Skeletal muscle tissue (tissue), 4 donors: Measurements from ENCODE around the gene AUTS2. TPM values are rescaled to one million over a fixed set of nuclear protein-coding genes. Genes with fewer than 3 reads are reported as not detected.
"Not testable (repeated sequence)": the region's sequence is repeated elsewhere in the genome, so short reads cannot be mapped to it uniquely, and the experiment has no call there.

Experiments used
- H3K27ac ChIP-seq: one replicate; pipeline ENCODE4 v1.7.0; 2013; ENCODE audit warnings: mild to moderate bottlenecking, low read depth, low read length, inconsistent platforms
- H3K27me3 ChIP-seq, 3 donors: one replicate each; pipeline ENCODE4 v1.7.0; 2013; ENCODE audit warnings: low read length in 3 of 3; ENCODE audit not compliant: control insufficient read depth in 3 of 3, insufficient read depth in 3 of 3
- H3K36me3 ChIP-seq, 3 donors: one replicate each; pipeline ENCODE4 v1.7.0; 2013; ENCODE audit warnings: low read length in 3 of 3; ENCODE audit not compliant: control insufficient read depth in 3 of 3, insufficient read depth in 3 of 3
- H3K4me1 ChIP-seq, 3 donors: one replicate each; pipeline ENCODE4 v1.7.0; 2013; ENCODE audit warnings: low read length in 3 of 3, mild to moderate bottlenecking in 3 of 3; ENCODE audit not compliant: control insufficient read depth in 3 of 3, insufficient read depth in 3 of 3
- H3K4me3 ChIP-seq, 3 donors: one replicate each; pipeline ENCODE4 v1.7.0; 2013; ENCODE audit warnings: low read length in 3 of 3
- H3K9ac ChIP-seq, 3 donors: one replicate each; pipeline ENCODE4 v1.7.0; 2013; ENCODE audit warnings: low read length in 3 of 3, mild to moderate bottlenecking in 3 of 3, moderate library complexity in 2 of 3, low read depth in 1 of 3
- H3K9me3 ChIP-seq, 3 donors: one replicate each; pipeline ENCODE4 v1.7.0; 2013; ENCODE audit warnings: low read length in 3 of 3; ENCODE audit not compliant: control insufficient read depth in 3 of 3
- total RNA-seq: library from RNA; depleted of rRNA; stranded (reverse); fragments of >200 nt; gene quantifications from one replicate; pipeline ENCODE4 v1.2.3, GENCODE V29; 2014
- donor health status: Osteomylitis.

The AUTS2 gene
- total RNA-seq, 1 donor from 2014 or later = 43.3 TPM

DNA sequence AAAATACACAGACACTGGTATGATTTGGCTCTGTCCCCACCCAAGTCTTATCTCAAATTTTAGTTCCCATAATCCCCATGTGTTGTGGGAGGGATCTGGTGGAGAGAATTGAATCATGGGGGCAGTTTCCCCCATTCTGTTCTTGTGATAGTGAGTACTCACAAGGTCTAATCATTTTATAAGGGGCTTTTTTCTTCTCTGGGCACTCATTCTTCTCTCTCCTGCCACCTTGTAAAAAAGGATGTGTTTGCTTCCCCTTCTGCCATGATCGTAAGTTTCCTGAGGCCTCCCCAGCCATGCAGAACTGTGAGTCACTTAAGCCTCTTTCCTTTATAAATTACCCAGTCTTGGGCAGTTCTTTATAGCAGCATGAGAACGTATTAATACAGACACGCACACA lies 677.3 kb downstream of the AUTS2 start:
- not testable (repeated sequence) for H3K4me3 ChIP-seq, H3K4me1 ChIP-seq, H3K9me3 ChIP-seq, H3K27ac ChIP-seq, H3K9ac ChIP-seq, H3K36me3 ChIP-seq, H3K27me3 ChIP-seq

DNA sequence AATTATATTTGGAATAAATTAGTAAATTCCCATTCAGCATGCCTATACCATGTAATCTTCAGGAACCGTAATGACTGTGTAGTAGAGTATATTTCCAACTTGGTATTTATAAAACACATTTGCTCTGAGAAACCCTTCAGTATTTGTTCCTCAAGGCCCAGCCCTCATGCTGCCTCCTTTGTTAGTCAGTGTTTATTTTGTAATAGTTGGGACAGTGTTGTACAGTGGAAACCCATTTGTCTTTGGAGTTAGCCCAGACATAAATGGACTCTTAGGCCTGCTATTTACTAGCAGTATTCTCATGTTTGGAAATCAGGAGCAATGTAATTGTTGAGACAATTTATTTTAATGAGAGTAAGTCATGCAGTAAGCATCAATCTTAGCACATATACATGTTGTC lies 686.9 kb downstream of the AUTS2 start:
- Histone ChIP-seq H3K9ac (no peak overlapping the region), H3K9me3 (no peaks in the 10 kb centered on the region), H3K27ac (no peak overlapping the region), H3K4me1 (no peaks in the 10 kb centered on the region), H3K27me3 (no peaks in the 10 kb centered on the region), H3K4me3 (no peak overlapping the region), H3K36me3 (no peaks in the 10 kb centered on the region)

DNA sequence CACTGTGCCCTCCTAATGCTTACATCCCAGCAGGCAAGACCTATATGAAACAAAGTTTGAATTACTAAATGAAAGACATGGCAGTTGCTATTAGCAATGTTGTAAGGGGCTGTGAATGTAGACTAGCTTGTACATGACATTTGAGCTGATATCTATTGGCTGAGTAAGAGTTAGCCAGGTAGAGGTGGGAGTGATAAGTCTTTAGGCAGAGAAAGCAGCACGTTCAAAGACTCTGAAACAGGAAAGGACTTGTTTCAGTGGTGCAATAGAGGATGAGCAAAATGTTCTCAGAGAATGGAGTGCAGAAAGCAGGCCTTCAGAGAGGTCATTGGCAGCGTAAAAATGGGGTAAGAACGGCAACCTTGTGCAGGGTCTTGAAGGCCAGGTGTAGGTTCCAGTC lies 687.6 kb downstream of the AUTS2 start:
- Histone ChIP-seq H3K9ac (no peak overlapping the region), H3K9me3 (no peaks in the 10 kb centered on the region), H3K4me3 (no peak overlapping the region), H3K27ac (no peak overlapping the region), H3K36me3 (no peaks in the 10 kb centered on the region), H3K4me1 (no peaks in the 10 kb centered on the region), H3K27me3 (no peaks in the 10 kb centered on the region)

DNA sequence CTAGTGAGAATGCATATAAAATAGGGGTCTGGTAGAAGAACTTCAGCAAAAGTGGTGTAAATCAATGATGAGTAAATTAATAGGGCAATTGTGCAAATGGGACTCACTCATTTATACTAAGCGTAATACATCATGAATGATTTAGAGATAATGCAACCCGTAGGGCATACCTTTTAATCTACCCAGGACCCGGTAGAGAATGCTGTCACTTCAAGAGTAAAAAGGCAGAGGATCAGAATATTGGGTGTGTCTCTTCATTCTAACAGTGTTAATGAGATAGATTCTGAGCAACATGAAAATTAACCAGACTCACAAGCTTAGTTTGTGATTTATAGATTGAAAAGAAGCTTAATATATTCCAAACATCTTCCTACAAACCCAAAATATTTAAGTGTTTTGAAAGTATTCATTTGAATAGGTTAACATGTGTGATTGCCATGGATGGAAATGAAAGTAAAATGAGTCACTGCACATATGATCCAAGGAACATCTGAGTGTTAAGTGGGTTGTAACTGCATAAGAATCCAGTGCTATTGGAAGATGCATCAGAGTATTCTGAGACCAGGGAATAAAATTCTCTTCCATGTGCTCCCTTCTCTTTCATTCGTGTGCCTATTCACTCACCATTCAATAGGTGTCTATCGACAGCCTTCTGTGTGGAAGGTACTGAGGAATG lies 690.6 kb downstream of the AUTS2 start:
- Histone ChIP-seq H3K9ac (no peak overlapping the region), H3K4me1 (no peaks in the 10 kb centered on the region), H3K27me3 (no peaks in the 10 kb centered on the region), H3K27ac (no peak overlapping the region), H3K4me3 (no peak overlapping the region), H3K9me3 (no peaks in the 10 kb centered on the region), H3K36me3 (no peaks in the 10 kb centered on the region)

DNA sequence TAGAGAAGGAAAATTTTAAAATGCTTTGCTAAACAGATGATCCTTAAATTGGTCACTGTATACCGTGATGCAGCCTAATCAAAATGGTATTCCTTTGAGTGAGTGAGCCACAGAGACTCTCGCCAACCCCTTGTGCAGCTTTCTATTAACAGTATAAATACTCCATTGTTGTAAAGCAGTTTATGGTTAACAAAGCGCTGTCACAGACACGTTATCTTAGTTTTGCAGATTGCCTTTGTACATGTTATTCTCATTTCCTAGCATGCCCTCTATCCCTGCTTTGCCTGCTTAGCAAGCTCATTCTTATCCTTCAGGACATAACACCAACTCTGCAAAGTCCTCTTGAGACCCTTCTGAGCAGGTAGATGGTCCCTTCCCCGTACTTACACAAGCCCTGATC lies 694.4 kb downstream of the AUTS2 start:
- H3K9ac ChIP-seq = no peak overlapping the region
- no peak overlapping the region for H3K27ac ChIP-seq
- H3K36me3 ChIP-seq = no peaks in the 10 kb centered on the region
- no peaks in the 10 kb centered on the region for H3K4me1 ChIP-seq
- no peaks in the 10 kb centered on the region for H3K9me3 ChIP-seq
- H3K27me3 ChIP-seq = no peaks in the 10 kb centered on the region
- H3K4me3 ChIP-seq = no peak overlapping the region

DNA sequence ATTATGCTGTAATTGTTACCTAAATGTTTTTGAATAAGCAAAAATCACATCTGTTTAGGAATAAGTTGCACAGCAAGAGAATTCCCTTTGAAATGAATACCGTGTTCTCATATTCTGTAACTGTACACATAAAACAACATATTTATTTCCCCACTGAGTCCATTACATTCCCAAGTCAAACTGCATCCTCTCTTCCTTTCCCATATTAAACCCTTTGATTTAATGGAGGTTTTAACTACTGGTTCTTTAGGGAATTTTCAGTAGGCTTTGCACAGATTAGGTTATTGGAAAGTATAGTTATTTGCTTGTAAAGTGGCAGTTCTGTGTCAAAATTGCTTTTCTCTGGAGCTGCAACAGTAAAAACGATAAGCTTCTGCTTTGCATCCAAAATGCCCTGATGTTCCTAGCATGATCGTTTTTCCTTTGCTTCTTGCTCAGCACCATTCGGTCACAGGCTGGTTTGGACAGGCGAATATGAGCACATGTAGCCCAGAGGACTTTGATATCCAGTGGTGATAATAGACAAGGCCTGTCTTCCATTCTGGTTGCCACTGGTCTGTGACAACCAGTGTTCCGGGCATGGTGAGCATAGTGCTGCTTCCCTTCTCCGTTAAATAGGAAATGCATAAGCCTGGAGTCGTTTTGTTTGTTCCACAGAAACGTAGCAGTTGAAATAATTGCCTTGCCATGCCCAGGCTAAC lies 696.1 kb downstream of the AUTS2 start:
- Histone ChIP-seq H3K9ac (no peak overlapping the region), H3K27ac (no peak overlapping the region), H3K9me3 (no peaks in the 10 kb centered on the region), H3K27me3 (no peaks in the 10 kb centered on the region), H3K4me1 (no peaks in the 10 kb centered on the region), H3K36me3 (no peaks in the 10 kb centered on the region), H3K4me3 (no peak overlapping the region)

DNA sequence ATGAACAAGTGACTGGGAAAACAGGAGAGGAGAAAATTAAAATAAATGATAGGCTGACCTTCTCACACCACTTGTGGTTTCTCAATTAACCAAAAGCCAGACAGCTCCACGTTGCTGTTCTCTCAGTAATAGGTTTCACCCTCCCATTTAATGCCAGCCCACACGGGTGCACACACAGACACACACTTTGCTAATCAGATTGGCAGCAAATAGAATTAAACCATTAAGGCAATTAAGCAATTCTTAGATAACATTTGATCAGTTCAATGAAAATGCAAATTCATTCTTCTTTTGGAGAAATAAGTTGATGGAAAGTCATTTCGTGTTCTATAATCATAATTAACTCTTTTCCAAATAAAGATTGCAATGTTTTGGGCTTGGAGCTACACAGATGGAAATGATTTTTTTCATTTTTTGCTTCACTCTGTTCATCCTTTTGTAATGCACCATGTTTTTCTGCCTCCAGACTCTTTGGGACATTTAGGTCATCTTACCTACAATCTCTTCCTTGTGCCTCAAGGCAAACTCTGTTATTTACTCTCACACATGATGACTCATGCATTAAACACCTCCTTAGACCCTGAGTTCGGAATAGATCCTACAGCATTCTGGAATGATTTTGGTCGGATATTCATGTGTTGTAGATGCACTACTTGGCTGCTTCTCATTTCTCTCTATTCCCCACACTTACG lies 700.7 kb downstream of the AUTS2 start:
- Histone ChIP-seq H3K4me1 (no peaks in the 10 kb centered on the region), H3K36me3 (no peaks in the 10 kb centered on the region), H3K4me3 (no peak overlapping the region), H3K9me3 (no peaks in the 10 kb centered on the region), H3K9ac (no peak overlapping the region), H3K27ac (no peak overlapping the region), H3K27me3 (no peaks in the 10 kb centered on the region)

DNA sequence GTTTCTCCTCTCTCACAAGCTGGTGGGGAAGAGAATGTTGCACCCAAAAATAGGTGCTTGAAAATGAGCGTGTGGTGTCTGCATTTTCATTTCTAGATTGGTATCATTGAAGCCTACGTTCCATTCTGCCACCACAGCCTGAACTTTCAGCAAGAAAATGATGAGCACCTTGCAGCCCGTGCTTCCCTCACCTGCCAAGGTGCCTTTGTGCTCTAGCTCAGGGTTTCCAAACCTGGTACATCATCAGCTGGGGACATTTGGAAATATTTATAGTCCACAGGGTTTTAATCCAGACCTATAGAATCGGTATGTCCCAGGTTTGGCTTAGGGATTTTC lies 701.2 kb downstream of the AUTS2 start:
- Histone ChIP-seq H3K27me3 (no peaks in the 10 kb centered on the region), H3K9me3 (no peaks in the 10 kb centered on the region), H3K27ac (no peak overlapping the region), H3K36me3 (no peaks in the 10 kb centered on the region), H3K4me1 (no peaks in the 10 kb centered on the region), H3K4me3 (no peak overlapping the region), H3K9ac (no peak overlapping the region)

DNA sequence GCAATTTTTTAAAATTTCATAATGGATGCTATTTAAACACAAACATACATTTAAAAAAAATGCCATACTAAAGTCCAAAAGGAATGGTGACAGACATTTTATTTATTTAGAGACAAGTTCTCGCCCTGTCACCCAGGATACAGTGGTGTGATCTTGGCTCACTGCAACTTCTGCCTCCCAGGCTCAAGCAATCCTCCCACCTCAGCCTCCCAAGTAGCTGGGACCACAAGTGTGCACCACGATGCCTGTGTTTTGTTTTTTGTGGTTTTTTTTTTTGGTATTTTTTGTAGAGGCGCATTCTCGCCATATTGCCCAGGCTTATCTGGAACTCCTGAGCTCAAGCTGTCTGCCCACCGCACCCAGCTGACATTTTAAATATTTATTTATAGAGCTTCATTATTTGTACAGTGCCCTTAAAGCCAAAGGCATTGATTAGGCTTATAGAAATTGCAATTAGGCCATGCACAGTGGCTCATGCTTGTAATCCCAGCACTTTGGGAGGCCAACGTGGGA lies 703.5 kb downstream of the AUTS2 start:
- H3K4me1 ChIP-seq = no peaks in the 10 kb centered on the region
- no peaks in the 10 kb centered on the region for H3K27me3 ChIP-seq
- no peak overlapping the region for H3K4me3 ChIP-seq
- no peaks in the 10 kb centered on the region for H3K9me3 ChIP-seq
- no peak overlapping the region for H3K9ac ChIP-seq
- H3K36me3 ChIP-seq = no peaks in the 10 kb centered on the region
- H3K27ac ChIP-seq = no peak overlapping the region

DNA sequence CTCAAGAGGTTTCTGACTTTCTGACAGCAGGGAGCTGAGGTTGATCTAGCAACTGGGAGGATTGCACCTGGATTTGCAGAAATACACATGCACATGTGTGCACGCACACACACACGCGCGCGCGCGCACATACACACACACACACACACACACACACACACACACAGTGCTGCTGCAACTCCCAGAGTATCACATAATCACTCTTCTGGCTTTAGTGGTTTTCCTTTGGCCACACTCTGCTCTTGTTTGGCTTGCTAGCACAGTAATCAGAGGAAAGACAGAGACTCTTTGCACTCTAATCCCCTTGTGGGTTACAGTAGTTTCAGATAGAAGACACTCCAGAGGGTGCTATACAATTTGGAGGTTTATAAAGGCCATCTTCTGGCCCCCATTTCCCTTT lies 705.0 kb downstream of the AUTS2 start:
- no peak overlapping the region for H3K4me3 ChIP-seq
- H3K9me3 ChIP-seq = no peaks in the 10 kb centered on the region
- no peak overlapping the region for H3K27ac ChIP-seq
- H3K27me3 ChIP-seq = no peaks in the 10 kb centered on the region
- H3K36me3 ChIP-seq = no peaks in the 10 kb centered on the region
- H3K4me1 ChIP-seq = no peaks in the 10 kb centered on the region
- no peak overlapping the region for H3K9ac ChIP-seq
